ENCODE data around the gene DYNLT4.
"Not testable (repeated sequence)": the region's sequence is repeated elsewhere in the genome, so short reads cannot be mapped to it uniquely, and the experiment has no call there.

The DYNLT4 gene

GRCh38 chr1:44812822-44813543 is 5.8 kb upstream of the DYNLT4 start:
- no peak for TF ChIP-seq CTCF (IDR thresholded peaks at IDR 0.05; ENCODE audit: low read depth, low read length)
- no peak overlapping the region for H3K4me3 ChIP-seq (ENCODE audit: low read depth, low read length)

- no peak overlapping the region for H3K4me3 ChIP-seq (ENCODE audit: low read depth, low read length)
- TF ChIP-seq CTCF (IDR thresholded peaks at IDR 0.05; ENCODE audit: low read depth, low read length), result no peak
Observed at GRCh38 chr1:44811234-44811633, 4.1 kb upstream of the DYNLT4 start.

- not testable (repeated sequence) for H3K4me3 ChIP-seq (ENCODE audit: low read depth, low read length)
Observed at GRCh38 chr1:44810762-44811105, 3.6 kb upstream of the DYNLT4 start.

- H3K4me3 ChIP-seq (ENCODE audit: low read depth, low read length), result peak overlapping the region; percentile 60; the same call in 1 of the 2 replicates
- TF ChIP-seq CTCF (IDR thresholded peaks at IDR 0.05; ENCODE audit: low read depth, low read length), result no peak
Observed at GRCh38 chr1:44810101-44810761, 3.1 kb upstream of the DYNLT4 start.

- H3K4me3 ChIP-seq (ENCODE audit: low read depth, low read length), result peak overlapping the region; percentile 60
- TF ChIP-seq CTCF (IDR thresholded peaks at IDR 0.05; ENCODE audit: low read depth, low read length), result no peak
Observed at GRCh38 chr1:44808938-44809917, 2.1 kb upstream of the DYNLT4 start.

- H3K4me3 ChIP-seq (ENCODE audit: low read depth, low read length), result peak within 1 kb of the TSS; percentile 60
- TF ChIP-seq CTCF (IDR thresholded peaks at IDR 0.05; ENCODE audit: low read depth, low read length), result no peak
Observed at GRCh38 chr1:44808063-44808937, 1.1 kb upstream of the DYNLT4 start, which contains the start of gene BTBD19. Gene BTBD19 (plus strand): TSS chr1:44808523. CDS start chr1:44808821, 298 bp downstream.
